Measurements from ENCODE around the gene SUSD6.
A peak's percentile ranks its signal among the peaks of the same experiment; 100 is the strongest.

Gene SUSD6

GRCh38 chr14:69703047-69704039 lies 91.9 kb downstream of the SUSD6 start:
- Histone ChIP-seq H3K4me2 (peak overlapping the region; percentile 83), H3K4me1 (peaks cover 87% of the 10 kb centered on the region), H3K4me3 (peak overlapping the region; percentile 18; the same call in 1 of the 2 replicates), H3K27me3 (no peaks in the 10 kb centered on the region), H3K27ac (peak overlapping the region; percentile 86), H4K20me1 (no peaks in the 10 kb centered on the region), H3K36me3 (peaks cover 41% of the 10 kb centered on the region), H3K9ac (peak overlapping the region; percentile 45), H3K9me3 (no peaks in the 10 kb centered on the region)
- no peak for TF ChIP-seq Cebpa-rat (IDR thresholded peaks at IDR 0.05)

- H3K36me3 ChIP-seq = peaks cover 51% of the 10 kb centered on the region
Measured at GRCh38 chr14:69704319-69704718, 92.9 kb downstream of the SUSD6 start.

GRCh38 chr14:69705706-69706105 lies 94.3 kb downstream of the SUSD6 start:
- H3K4me1 ChIP-seq = peaks cover 76% of the 10 kb centered on the region
- no peaks in the 10 kb centered on the region for H4K20me1 ChIP-seq
- H3K9ac ChIP-seq = peak overlapping the region; percentile 31; the same call in 1 of the 2 replicates

More at GRCh38 chr14:69704319-69704718, 92.9 kb downstream of the SUSD6 start:
- Histone ChIP-seq H3K9me3 (no peaks in the 10 kb centered on the region), H3K9ac (no peak overlapping the region), H3K27ac (no peak overlapping the region), H3K27me3 (no peaks in the 10 kb centered on the region), H4K20me1 (no peaks in the 10 kb centered on the region), H3K4me1 (peaks cover 86% of the 10 kb centered on the region), H3K4me3 (no peak overlapping the region), H3K4me2 (peak overlapping the region; percentile 83)
- TF ChIP-seq Cebpa-rat (IDR thresholded peaks at IDR 0.05) = no peak

GRCh38 chr14:69708049-69708448 lies 96.7 kb downstream of the SUSD6 start:
- Histone ChIP-seq H3K36me3 (peaks cover 88% of the 10 kb centered on the region), H3K4me3 (no peak overlapping the region), H3K27me3 (no peaks in the 10 kb centered on the region), H3K9me3 (no peaks in the 10 kb centered on the region), H3K4me1 (peaks cover 76% of the 10 kb centered on the region), H3K27ac (no peak overlapping the region), H4K20me1 (no peaks in the 10 kb centered on the region), H3K4me2 (no peak overlapping the region), H3K9ac (no peak overlapping the region)
- no peak for TF ChIP-seq Cebpa-rat (IDR thresholded peaks at IDR 0.05)

More at GRCh38 chr14:69705706-69706105, 94.3 kb downstream of the SUSD6 start:
- Histone ChIP-seq H3K4me3 (no peak overlapping the region), H3K27me3 (no peaks in the 10 kb centered on the region), H3K9me3 (no peaks in the 10 kb centered on the region), H3K4me2 (peak overlapping the region; percentile 83), H3K36me3 (peaks cover 65% of the 10 kb centered on the region), H3K27ac (peak overlapping the region; percentile 48; the same call in 1 of the 2 replicates)
- TF ChIP-seq Cebpa-rat (IDR thresholded peaks at IDR 0.05) = no peak

GRCh38 chr14:69708586-69709560 lies 97.5 kb downstream of the SUSD6 start:
- Histone ChIP-seq H4K20me1 (no peaks in the 10 kb centered on the region), H3K4me2 (peak overlapping the region; percentile 13; the same call in 1 of the 2 replicates), H3K27ac (no peak overlapping the region), H3K4me3 (no peak overlapping the region), H3K36me3 (peaks cover 92% of the 10 kb centered on the region), H3K9me3 (no peaks in the 10 kb centered on the region), H3K9ac (no peak overlapping the region), H3K4me1 (peaks cover 76% of the 10 kb centered on the region), H3K27me3 (no peaks in the 10 kb centered on the region)
- TF ChIP-seq Cebpa-rat (IDR thresholded peaks at IDR 0.05) = no peak

- no peak overlapping the region for H3K27ac ChIP-seq
- H3K4me1 ChIP-seq = peaks cover 67% of the 10 kb centered on the region
- no peak overlapping the region for H3K4me2 ChIP-seq
- no peak for TF ChIP-seq Cebpa-rat (IDR thresholded peaks at IDR 0.05)
- H3K4me3 ChIP-seq = no peak overlapping the region
- no peaks in the 10 kb centered on the region for H4K20me1 ChIP-seq
- no peaks in the 10 kb centered on the region for H3K9me3 ChIP-seq
- H3K36me3 ChIP-seq = peaks cover 91% of the 10 kb centered on the region
- H3K9ac ChIP-seq = no peak overlapping the region
- no peaks in the 10 kb centered on the region for H3K27me3 ChIP-seq
Measured at GRCh38 chr14:69710378-69710777, 99.0 kb downstream of the SUSD6 start.

GRCh38 chr14:69711065-69711464 lies 99.7 kb downstream of the SUSD6 start:
- Histone ChIP-seq H3K4me2 (peak overlapping the region; percentile 81), H3K9ac (no peak overlapping the region), H3K4me3 (no peak overlapping the region), H3K9me3 (no peaks in the 10 kb centered on the region), H3K27me3 (no peaks in the 10 kb centered on the region), H3K4me1 (peaks cover 63% of the 10 kb centered on the region), H3K36me3 (peaks cover 85% of the 10 kb centered on the region), H4K20me1 (no peaks in the 10 kb centered on the region), H3K27ac (peak overlapping the region; percentile 69)
- no peak for TF ChIP-seq Cebpa-rat (IDR thresholded peaks at IDR 0.05)

GRCh38 chr14:69711477-69711876 lies 100.1 kb downstream of the SUSD6 start:
- Histone ChIP-seq H3K36me3 (peaks cover 81% of the 10 kb centered on the region), H3K27ac (peak overlapping the region; percentile 69), H3K9me3 (no peaks in the 10 kb centered on the region), H3K9ac (peak overlapping the region; percentile 53; the same call in 1 of the 2 replicates), H3K4me3 (no peak overlapping the region), H3K4me1 (peaks cover 67% of the 10 kb centered on the region), H3K4me2 (peak overlapping the region; percentile 81), H3K27me3 (no peaks in the 10 kb centered on the region), H4K20me1 (no peaks in the 10 kb centered on the region)
- TF ChIP-seq Cebpa-rat (IDR thresholded peaks at IDR 0.05) = no peak

GRCh38 chr14:69711881-69712560 lies 100.6 kb downstream of the SUSD6 start:
- Histone ChIP-seq H3K27ac (peak overlapping the region; percentile 69), H3K9ac (peak overlapping the region; percentile 53), H3K4me3 (no peak overlapping the region), H4K20me1 (no peaks in the 10 kb centered on the region), H3K4me1 (peaks cover 72% of the 10 kb centered on the region), H3K4me2 (peak overlapping the region; percentile 81), H3K36me3 (peaks cover 76% of the 10 kb centered on the region), H3K27me3 (no peaks in the 10 kb centered on the region), H3K9me3 (no peaks in the 10 kb centered on the region)
- TF ChIP-seq Cebpa-rat (IDR thresholded peaks at IDR 0.05) = no peak

All from BLaER1 (cell line).